Measurements from ENCODE around the gene GPR26. TPM values are rescaled to one million over a fixed set of nuclear protein-coding genes. Genes with fewer than 3 reads are reported as not detected.

The GPR26 gene
- total and polyA plus RNA-seq, 2 of the 4 experiments (the other 2 are of a cell fraction) = not detected

GRCh38 chr10:123639131-123639530 lies 27.0 kb upstream of the GPR26 start:
- Histone ChIP-seq H2AK5ac (ENCODE audit: low read depth, low read length) (no peak overlapping the region), H3K4ac (ENCODE audit: low read depth, low read length) (no peak overlapping the region), H2BK5ac (ENCODE audit: low read depth, low read length, poor library complexity, severe bottlenecking) (no peak overlapping the region), H3K9ac (ENCODE audit: low read depth, low read length) (no peak overlapping the region), H3K56ac (ENCODE audit: extremely low read depth, insufficient read depth, low read length) (no peak overlapping the region), H3K36me3 (ENCODE audit: control insufficient read depth, insufficient read depth, low read length) (no peaks in the 10 kb centered on the region), H4K5ac (ENCODE audit: low read depth, low read length) (no peak overlapping the region), H2AK9ac (replicated peaks; ENCODE audit: low read depth, low read length, poor library complexity) (no peak overlapping the region), H3K18ac (ENCODE audit: low read depth, low read length) (no peak overlapping the region), H2BK15ac (ENCODE audit: low read depth, low read length) (no peak overlapping the region), H3K4me3 (ENCODE audit: insufficient read depth, low read depth, low read length) (no peak overlapping the region), H2AFZ (replicated peaks; ENCODE audit: low read length, poor library complexity) (no peak overlapping the region), H3K27ac (ENCODE audit: insufficient read depth, low read length) (no peak overlapping the region), H3K23ac (ENCODE audit: low read depth, low read length) (no peak overlapping the region), H3K9me3 (ENCODE audit: control insufficient read depth, insufficient read depth, low read length) (peaks cover 39% of the 10 kb centered on the region), H3K4me1 (ENCODE audit: control insufficient read depth, insufficient read depth, low read length) (no peaks in the 10 kb centered on the region), H3K14ac (replicated peaks; ENCODE audit: low read depth, low read length) (no peak overlapping the region), H2BK120ac (ENCODE audit: low read depth, low read length) (no peak overlapping the region), H3K9me1 (ENCODE audit: insufficient read depth, low read length) (no peaks in the 10 kb centered on the region), H4K8ac (ENCODE audit: low read depth in 2 of 2, low read length in 2 of 2) (no peak overlapping the region), H3K79me1 (ENCODE audit: low read depth in 1 of 2, low read length in 2 of 2) (no peaks in the 10 kb centered on the region), H3K27me3 (ENCODE audit: control insufficient read depth, insufficient read depth, low read length) (no peaks in the 10 kb centered on the region), H4K91ac (ENCODE audit: insufficient read depth, low read depth, low read length) (no peak overlapping the region), H2BK20ac (ENCODE audit: low read depth, low read length) (no peak overlapping the region), H4K20me1 (ENCODE audit: insufficient read depth, low read length) (no peaks in the 10 kb centered on the region), H3K4me2 (ENCODE audit: low read depth, low read length) (no peak overlapping the region)
- no peak for TF ChIP-seq CEBPB (IDR thresholded peaks at IDR 0.05; ENCODE audit: low read depth, low read length)
- intact Hi-C loops (cut with micrococcal nuclease) (no loop called here), in situ Hi-C loops (cut with MboI; ENCODE audit: low sequenced_read_pairs) (no loop called here), dilution Hi-C loops (cut with HindIII; ENCODE audit: low sequenced_read_pairs, unreplicated experiment) (no loop called here)
- ChIA-PET CTCF (no interaction called here), POLR2A (ENCODE audit: unreplicated experiment) (no interaction called here)
- BruUV-seq (replicated peaks) = no TSS peak
- DNase-seq = no peak
- WGBS, 2 experiments (ENCODE audit: extremely low coverage in 2 of 2, insufficient read length in 1 of 2) = no CpG with 5 or more reads among the region's 3 CpGs
- no peak for ATAC-seq (ENCODE audit: low read depth)

Measured in IMR-90 (cell line).